OCI-LY7 (cell line): ENCODE results near the gene SLC25A44.

Experiments
- EZH2phosphoT487 ChIP-seq: fragments of 200-600 bp; sonication (generic); IDR thresholded peaks from 2 replicates; pipeline ENCODE4 v1.6.1; 2018; ENCODE audit warnings: low read depth, borderline replicate concordance, mild to moderate bottlenecking, mixed run types, antibody characterized with exemption, low read length, moderate library complexity, mixed read lengths
- TF ChIP-seq, protein P1 (sequence below): fragments of 200-600 bp; sonication (generic); conservative IDR thresholded peaks from 2 replicates; pipeline ENCODE4 v1.5.1; 2014; ENCODE audit warnings: mild to moderate bottlenecking, antibody characterized with exemption, low read length, moderate library complexity, mixed read lengths

DNA sequence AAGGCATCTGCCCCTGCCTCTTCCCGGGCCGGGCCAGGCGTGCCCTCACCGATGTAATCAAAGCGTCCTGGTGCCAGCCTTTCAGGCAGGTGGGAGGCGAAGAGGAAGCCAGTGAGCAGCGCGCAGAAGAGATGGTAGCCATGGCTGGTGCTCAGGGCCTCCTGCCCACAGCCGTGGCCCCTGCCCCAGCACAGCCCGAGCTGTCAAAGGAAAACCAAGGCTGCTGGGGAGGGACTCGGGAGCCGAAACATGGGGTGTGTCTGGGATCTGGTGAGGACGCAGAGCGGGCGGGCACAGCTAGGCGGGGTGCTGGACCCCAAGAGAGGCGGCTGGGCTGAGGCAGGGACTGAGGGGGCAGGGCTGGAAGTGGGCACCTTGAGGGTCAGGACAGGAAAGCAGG, 50.8 kb downstream of the SLC25A44 start:
- TF ChIP-seq, protein P1, sequence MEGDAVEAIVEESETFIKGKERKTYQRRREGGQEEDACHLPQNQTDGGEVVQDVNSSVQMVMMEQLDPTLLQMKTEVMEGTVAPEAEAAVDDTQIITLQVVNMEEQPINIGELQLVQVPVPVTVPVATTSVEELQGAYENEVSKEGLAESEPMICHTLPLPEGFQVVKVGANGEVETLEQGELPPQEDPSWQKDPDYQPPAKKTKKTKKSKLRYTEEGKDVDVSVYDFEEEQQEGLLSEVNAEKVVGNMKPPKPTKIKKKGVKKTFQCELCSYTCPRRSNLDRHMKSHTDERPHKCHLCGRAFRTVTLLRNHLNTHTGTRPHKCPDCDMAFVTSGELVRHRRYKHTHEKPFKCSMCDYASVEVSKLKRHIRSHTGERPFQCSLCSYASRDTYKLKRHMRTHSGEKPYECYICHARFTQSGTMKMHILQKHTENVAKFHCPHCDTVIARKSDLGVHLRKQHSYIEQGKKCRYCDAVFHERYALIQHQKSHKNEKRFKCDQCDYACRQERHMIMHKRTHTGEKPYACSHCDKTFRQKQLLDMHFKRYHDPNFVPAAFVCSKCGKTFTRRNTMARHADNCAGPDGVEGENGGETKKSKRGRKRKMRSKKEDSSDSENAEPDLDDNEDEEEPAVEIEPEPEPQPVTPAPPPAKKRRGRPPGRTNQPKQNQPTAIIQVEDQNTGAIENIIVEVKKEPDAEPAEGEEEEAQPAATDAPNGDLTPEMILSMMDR: no peak
- no peak for TF ChIP-seq EZH2phosphoT487
